ENCODE data around the gene OR6S1.

DNA sequence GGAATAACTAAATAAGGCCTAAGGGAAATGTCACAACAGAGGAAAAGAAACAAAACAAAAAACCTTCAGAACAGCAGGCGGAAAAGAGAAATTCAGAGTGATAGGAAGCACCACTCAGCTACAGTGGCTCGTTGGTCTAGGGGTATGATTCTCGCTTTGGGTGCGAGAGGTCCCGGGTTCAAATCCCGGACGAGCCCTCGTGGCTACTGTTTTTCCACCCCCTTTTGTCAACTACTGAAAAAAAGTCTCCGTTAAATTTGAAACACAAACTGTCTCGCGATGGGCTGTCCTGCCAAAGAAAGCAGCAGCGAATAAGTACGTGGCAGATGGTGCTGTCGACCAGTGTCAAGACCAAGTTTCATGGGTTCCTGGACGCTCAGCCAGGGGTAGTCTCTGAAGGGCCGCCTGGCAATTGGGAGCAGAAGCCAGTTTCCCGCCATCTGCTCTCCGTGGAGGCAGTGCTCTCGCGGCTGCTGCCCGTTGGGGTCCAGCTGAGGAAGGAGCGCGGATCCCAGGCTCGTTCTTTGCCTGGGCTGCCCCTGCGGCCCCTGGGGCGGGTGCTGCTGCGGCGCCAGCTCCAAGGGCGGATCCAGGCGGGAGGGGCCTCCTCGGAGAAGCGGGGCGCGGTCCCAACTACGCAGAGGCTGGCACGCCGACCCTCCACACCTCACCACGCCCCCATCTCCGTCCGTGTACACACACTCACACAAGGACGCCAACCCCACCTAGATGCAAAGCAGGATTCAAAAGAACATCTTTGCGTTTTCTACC, 42.6 kb upstream of the OR6S1 start, which contains the start of gene RNASE4:
- TF ChIP-seq CTCF (IDR thresholded peaks at IDR 0.05; ENCODE audit: low read length) (no peak), EZH2phosphoT487 (IDR thresholded peaks at IDR 0.05; ENCODE audit: low read length) (no peak), EZH2 (optimal IDR thresholded peaks at IDR 0.05; ENCODE audit: low read depth, low read length) (no peak)

All from MM.1S (cell line).